GM23248 (cell line): ENCODE data around the gene CALY.

ENCODE experiments used
- EZH2 ChIP-seq: fragments of 200-600 bp; sonication (generic); IDR thresholded peaks from 2 replicates; pipeline ENCODE4 v1.6.1; 2018; ENCODE audit warnings: antibody characterized with exemption, mild to moderate bottlenecking; ENCODE audit not compliant: insufficient read depth, poor library complexity, severe bottlenecking
- EZH2phosphoT487 ChIP-seq: fragments of 200-600 bp; sonication (generic); IDR thresholded peaks from 2 replicates; pipeline ENCODE4 v1.6.1; 2018; ENCODE audit warnings: antibody characterized with exemption, moderate library complexity, mild to moderate bottlenecking, low read depth; ENCODE audit not compliant: insufficient read depth

GRCh38 chr10:133297504-133297903 is 39.2 kb downstream of the CALY start:
- no peak for TF ChIP-seq EZH2phosphoT487
- TF ChIP-seq EZH2, result no peak
